Nephron (organoid): Measurements from ENCODE around the gene STK10.

Experiments
- H3K27ac Mint-ChIP-seq, 3 experiments: 2 replicates each; pipeline ENCODE4 v1.8.0; 2020; ENCODE audit warnings: mixed read lengths in 3 of 3, mild to moderate bottlenecking in 2 of 3, moderate library complexity in 1 of 3
- H3K27me3 Mint-ChIP-seq: 2 replicates; pipeline ENCODE4 v1.8.0; 2021; ENCODE audit warnings: low read depth, mild to moderate bottlenecking, moderate library complexity, mixed read lengths
- H3K36me3 Mint-ChIP-seq: 2 replicates; pipeline ENCODE4 v1.8.0; 2020; ENCODE audit warnings: low read depth, mixed read lengths
- H3K4me1 Mint-ChIP-seq: 2 replicates; pipeline ENCODE4 v1.8.0; 2020; ENCODE audit warnings: mixed read lengths
- H3K4me3 Mint-ChIP-seq, 3 experiments: 2 replicates each; pipeline ENCODE4 v1.8.0; 2020; ENCODE audit warnings: mild to moderate bottlenecking in 3 of 3, mixed read lengths in 3 of 3, moderate library complexity in 2 of 3
- H3K9me3 Mint-ChIP-seq: 2 replicates; pipeline ENCODE4 v1.8.0; 2020; ENCODE audit warnings: mixed read lengths
- CTCF ChIP-seq, 3 experiments: fragments of 200-600 bp; sonication (generic); IDR thresholded peaks; one replicate each; pipeline ENCODE4 v1.5.0; 2021; ENCODE audit warnings: antibody characterized with exemption in 3 of 3; ENCODE audit not compliant: unreplicated experiment in 3 of 3

Gene STK10

GRCh38 chr5:172074896-172075295 is 113.1 kb downstream of the STK10 start:
- H3K27me3 Mint-ChIP-seq, result no peaks in the 10 kb centered on the region
- no peak overlapping the region for H3K27ac Mint-ChIP-seq
- no peak for TF ChIP-seq CTCF (IDR thresholded peaks at IDR 0.05; ENCODE audit: unreplicated experiment in 3 of 3)
- peaks cover 24% of the 10 kb centered on the region for H3K36me3 Mint-ChIP-seq
- H3K4me1 Mint-ChIP-seq, result peaks cover 15% of the 10 kb centered on the region
- H3K4me3 Mint-ChIP-seq, result no peak overlapping the region
- peaks cover 2% of the 10 kb centered on the region for H3K9me3 Mint-ChIP-seq

GRCh38 chr5:172071309-172071875 is 116.6 kb downstream of the STK10 start:
- Mint-ChIP-seq H3K36me3 (peaks cover 14% of the 10 kb centered on the region), H3K9me3 (peaks cover 2% of the 10 kb centered on the region), H3K4me1 (no peaks in the 10 kb centered on the region), H3K27ac (no peak overlapping the region), H3K4me3 (no peak overlapping the region), H3K27me3 (no peaks in the 10 kb centered on the region)
- no peak for TF ChIP-seq CTCF (IDR thresholded peaks at IDR 0.05; ENCODE audit: unreplicated experiment in 3 of 3)

- Mint-ChIP-seq H3K4me1 (peaks cover 11% of the 10 kb centered on the region), H3K36me3 (peaks cover 39% of the 10 kb centered on the region), H3K4me3 (no peak overlapping the region), H3K27me3 (peaks cover 6% of the 10 kb centered on the region), H3K27ac (peak overlapping the region in 1 of 3 experiments; percentile 51), H3K9me3 (no peaks in the 10 kb centered on the region)
- TF ChIP-seq CTCF (IDR thresholded peaks at IDR 0.05; ENCODE audit: unreplicated experiment in 3 of 3), result no peak
Observed at GRCh38 chr5:172065431-172066065, 122.5 kb downstream of the STK10 start.

GRCh38 chr5:172064766-172065165 is 123.3 kb downstream of the STK10 start:
- no peaks in the 10 kb centered on the region for H3K9me3 Mint-ChIP-seq
- peaks cover 6% of the 10 kb centered on the region for H3K27me3 Mint-ChIP-seq
- peaks cover 45% of the 10 kb centered on the region for H3K36me3 Mint-ChIP-seq
- TF ChIP-seq CTCF (IDR thresholded peaks at IDR 0.05; ENCODE audit: unreplicated experiment in 3 of 3), result no peak
- no peak overlapping the region for H3K27ac Mint-ChIP-seq
- no peak overlapping the region for H3K4me3 Mint-ChIP-seq
- peaks cover 11% of the 10 kb centered on the region for H3K4me1 Mint-ChIP-seq

GRCh38 chr5:172064358-172064757 is 123.7 kb downstream of the STK10 start:
- Mint-ChIP-seq H3K36me3 (peaks cover 49% of the 10 kb centered on the region), H3K4me1 (peaks cover 11% of the 10 kb centered on the region), H3K9me3 (no peaks in the 10 kb centered on the region), H3K27ac (no peak overlapping the region), H3K27me3 (peaks cover 6% of the 10 kb centered on the region), H3K4me3 (no peak overlapping the region)
- no peak for TF ChIP-seq CTCF (IDR thresholded peaks at IDR 0.05; ENCODE audit: unreplicated experiment in 3 of 3)
